ENCODE results near the gene NR2C2AP.

DNA sequence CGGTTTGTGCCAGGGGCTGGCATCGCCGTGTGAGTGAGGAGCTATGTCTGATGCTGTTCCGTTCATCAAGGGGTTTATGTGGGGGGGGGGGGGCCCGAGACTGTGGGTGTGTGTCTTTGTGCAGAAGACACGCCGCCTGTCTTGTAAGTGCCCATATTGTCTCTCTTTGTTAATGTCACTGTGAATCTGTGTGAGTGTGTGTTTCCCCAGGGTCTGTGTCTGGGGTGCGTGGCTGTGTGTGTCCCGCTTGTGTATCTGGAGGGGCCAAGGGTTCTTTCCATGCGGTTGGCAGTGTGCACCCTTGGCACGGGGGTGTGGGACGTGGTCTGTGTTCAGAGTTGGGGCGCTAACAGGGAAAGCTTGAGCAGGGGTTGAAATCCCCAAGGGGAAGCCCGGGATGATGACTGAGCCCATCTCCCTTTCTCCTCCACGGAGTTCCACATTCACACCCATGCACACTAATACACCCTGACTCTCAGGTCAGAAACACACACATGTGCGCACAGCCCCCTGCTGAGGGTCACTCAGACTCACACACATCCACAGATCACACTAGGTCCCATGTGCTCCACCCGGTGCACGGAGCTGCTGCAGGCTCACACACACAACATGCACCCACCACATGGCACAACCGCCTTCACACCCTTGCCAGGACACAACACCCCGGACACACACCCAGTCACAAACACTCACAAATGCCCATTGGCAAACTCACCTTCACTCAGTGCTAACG, 10.4 kb upstream of the NR2C2AP start:
- no peak for TF ChIP-seq POLR2AphosphoS5 (IDR thresholded peaks at IDR 0.05; ENCODE audit: borderline replicate concordance, low read depth, low read length)
- no peak for TF ChIP-seq EZH2 (IDR thresholded peaks at IDR 0.05)
- TF ChIP-seq FOXP2 (optimal IDR thresholded peaks at IDR 0.05; ENCODE audit: control extremely low read depth, extremely low read length, insufficient read depth): no peak

Data from SK-N-MC (cell line).